ENCODE results near the gene IGF2BP2. TPM values are rescaled to one million over a fixed set of nuclear protein-coding genes. Genes with fewer than 3 reads are reported as not detected.

The IGF2BP2 gene
- total and polyA plus RNA-seq, 9 of the 15 experiments (the other 6 are each of a cell fraction or from before 2014, with no cell fraction given), result 3.2 to 59.6 (median 30.5) TPM

- TF ChIP-seq MNT (conservative IDR thresholded peaks at IDR 0.05), result peak in 1 of 2 experiments; percentile 38; a peak in 1 of 4 replicates
- TF ChIP-seq ZNF197 (CRISPR knock-in tag; IDR thresholded peaks at IDR 0.05; ENCODE audit: low read depth), result 0 out of 2 replicates have a peak, but pooled peaks have one; percentile 55
- no peak for TF ChIP-seq CBFB (CRISPR knock-in tag; IDR thresholded peaks at IDR 0.05)
- no peak for TF ChIP-seq PCBP2 (IDR thresholded peaks at IDR 0.05; ENCODE audit: low read depth, low read length, poor library complexity, severe bottlenecking)
- peak in 1 of 2 experiments; percentile 52 for TF ChIP-seq AFF1 (IDR thresholded peaks at IDR 0.05; ENCODE audit: low read depth in 1 of 2, partially characterized antibody in 2 of 2)
- no peak for TF ChIP-seq HOMEZ (CRISPR knock-in tag; IDR thresholded peaks at IDR 0.05)
- TF ChIP-seq EGR1 (conservative IDR thresholded peaks at IDR 0.05), result peak; percentile 33; the same call in 1 of the 2 replicates
- peak; percentile 46 for TF ChIP-seq FOSL1 (tag; conservative IDR thresholded peaks at IDR 0.05)
- 0 out of 2 replicates have a peak, but pooled peaks have one; percentile 3 for TF ChIP-seq JUND (IDR thresholded peaks at IDR 0.05; ENCODE audit: borderline replicate concordance, low read depth, low read length)
- TF ChIP-seq JUND (tag; IDR thresholded peaks at IDR 0.05; ENCODE audit: borderline replicate concordance, low read depth, low read length), result 0 out of 3 replicates have a peak, but pooled peaks have one; percentile 23
- no peak for TF ChIP-seq SLC30A9 (CRISPR knock-in tag; IDR thresholded peaks at IDR 0.05)
- no peak for TF ChIP-seq ZBTB11 (CRISPR knock-in tag; IDR thresholded peaks at IDR 0.05)
- TF ChIP-seq MAZ (CRISPR knock-in tag; conservative IDR thresholded peaks at IDR 0.05 in 1 of 2, IDR thresholded peaks at IDR 0.05 in 1 of 2), result 0 out of 4 replicates have a peak, but pooled peaks of 1 of the 2 experiments have one; percentile 25
- TF ChIP-seq MAFG (tag; conservative IDR thresholded peaks at IDR 0.05), result no peak
These were observed 3.7 kb downstream of the IGF2BP2 start (continued) for GRCh38 chr3:185820973-185821758.
